NCI-H226 (cell line): ENCODE measurements around the gene DLL1.

Source experiments
- DNase-seq: peaks from one replicate; pipeline ENCODE4 v3.0.0-alpha.2; 2015

Gene DLL1

DNA sequence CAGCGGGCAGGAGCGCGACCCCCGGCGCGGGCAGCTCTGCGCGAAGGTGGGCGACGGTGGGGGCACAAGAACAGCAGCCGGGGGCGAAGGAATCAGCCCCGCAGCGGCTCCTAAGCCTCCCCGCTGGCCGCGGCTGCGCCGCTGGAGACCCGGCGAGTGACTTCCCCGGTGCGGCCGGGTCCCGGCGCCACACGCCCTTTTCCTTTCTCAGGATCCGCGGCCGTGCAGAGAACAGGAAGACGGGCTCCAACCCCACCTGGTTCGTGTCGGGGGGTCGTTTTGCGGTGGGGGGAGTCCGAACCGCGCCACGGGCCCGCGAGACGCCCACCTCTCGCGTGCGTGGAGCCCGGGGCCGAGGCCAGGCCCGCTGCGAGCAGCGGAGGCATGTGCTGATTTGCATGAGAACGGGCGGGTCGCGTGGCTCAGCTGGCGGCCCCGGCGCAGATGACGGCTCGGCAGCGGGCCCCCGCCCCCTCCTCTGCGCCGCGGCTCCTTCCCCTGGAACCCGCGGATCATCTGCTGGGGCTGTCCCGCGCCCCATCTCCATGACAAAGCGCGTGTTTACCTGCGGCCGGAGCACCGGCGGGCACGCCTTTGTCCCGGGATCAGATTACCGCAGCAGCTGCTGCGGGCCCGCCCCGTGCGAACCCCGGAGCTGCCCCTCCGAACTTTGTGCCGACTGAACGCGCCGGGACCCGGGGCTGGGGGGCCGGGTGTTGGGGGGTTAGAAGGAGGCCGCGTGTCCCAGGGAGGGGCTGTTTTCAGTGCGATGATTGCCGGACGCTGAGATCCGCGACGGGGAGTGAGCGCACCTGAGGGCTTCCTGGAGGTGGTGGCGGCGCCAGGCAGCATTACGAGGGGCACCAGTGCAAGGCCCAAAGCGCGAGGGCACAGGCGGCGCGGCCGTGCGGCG is 4.9 kb upstream of the DLL1 start:
- DNase-seq = no peak

- DNase-seq = no peak
These were observed 4.1 kb upstream of the DLL1 start for GRCh38 chr6:170294813-170295509.

DNA sequence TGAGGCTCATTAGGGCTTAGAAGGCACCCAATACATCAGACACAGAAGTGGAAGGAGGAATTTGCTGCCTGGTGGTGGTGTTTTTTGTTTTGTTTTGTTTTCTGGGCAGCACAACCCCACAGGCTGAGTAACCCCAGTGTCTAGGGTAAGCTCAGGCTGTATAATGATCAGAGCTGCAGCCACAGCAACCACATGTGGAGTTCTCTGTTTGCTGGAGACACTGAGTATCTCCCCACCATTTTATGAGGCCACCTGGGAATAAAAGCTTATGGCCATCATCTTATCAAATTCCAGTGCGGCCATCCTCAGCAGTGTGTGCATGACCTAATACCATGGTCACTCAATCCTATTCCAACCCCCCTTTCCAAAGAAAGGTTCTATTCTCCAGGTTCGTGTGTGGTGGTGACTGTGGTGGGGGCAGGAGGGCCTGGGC is 3.4 kb upstream of the DLL1 start:
- DNase-seq = no peak

DNA sequence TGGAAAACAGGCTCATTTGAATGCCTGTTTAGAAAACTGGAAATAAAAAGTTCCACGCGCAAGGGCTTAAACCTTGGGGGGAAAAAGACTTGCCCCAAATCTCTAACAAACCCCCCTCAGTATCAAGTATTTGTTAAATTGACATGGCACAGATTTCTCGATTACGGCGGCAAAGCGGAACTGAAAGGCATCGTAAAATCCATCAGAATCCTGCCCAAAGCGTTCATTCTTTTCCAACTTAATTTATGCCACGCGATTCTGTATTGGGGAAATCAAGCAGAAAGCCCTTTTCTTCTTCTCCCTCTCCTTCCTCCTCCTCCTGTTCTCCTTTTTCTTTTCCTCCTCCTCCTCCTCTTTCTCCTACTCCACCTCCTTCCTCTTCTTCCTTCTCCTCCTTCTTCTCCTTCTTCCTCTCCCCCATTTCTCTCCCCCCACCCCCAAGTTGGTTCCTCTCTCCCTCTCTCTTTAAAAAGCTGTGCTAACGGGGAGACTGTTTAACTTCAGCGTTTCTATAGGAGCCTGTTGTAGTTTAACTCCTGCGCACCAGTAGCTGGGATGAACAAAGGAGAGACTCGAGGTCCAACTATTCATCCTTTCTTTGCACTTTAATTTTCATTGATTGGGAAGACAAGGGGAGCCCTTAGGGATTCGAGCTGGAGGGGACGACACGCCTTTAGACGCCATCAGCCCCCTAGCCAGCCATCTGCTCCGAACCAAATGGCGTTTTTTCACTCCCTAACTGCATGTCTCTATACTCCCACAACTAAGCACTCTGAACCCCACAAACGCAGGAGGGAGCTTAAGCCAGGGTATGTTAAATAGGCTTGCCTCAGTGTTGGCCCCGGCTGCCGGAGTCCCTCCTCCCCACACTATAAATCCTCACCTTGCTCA is 2.7 kb upstream of the DLL1 start:
- DNase-seq = no peak

DNA sequence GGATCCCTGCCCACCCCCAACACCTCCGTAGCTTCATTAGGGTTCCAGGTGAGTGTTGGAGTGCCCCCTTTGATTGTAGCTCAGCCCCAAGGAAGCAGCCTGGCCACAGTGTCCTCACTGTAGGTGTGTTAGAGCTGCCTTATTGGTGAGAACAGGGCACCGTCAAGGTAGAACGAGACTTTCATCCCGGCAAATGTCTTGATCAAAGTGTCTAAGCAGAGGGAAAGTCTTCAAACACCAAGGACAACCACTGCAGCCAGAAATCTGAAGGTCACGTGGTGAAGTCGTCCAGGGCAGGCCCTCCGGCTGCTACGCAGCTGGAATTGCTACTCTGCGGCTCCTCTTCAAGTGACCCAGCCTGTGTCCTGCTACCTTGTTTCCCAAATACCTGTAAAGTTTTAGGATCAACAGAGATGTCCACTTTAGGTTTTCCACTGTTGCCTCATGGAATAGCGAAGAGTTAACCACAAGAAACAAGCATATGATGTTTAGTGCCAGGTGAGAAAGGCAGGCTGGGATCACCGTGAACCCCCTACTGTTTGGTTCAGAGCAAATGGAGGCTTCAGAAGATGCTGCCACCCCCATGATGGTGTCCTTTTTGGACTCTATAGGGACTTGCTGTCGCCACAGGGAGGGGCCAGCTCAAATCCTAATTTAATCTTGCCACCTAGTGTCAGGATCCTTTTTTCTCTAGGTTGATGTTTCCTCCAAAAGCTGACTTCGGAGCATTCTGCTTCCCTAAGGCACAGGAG is 1.7 kb upstream of the DLL1 start:
- DNase-seq = no peak

GRCh38 chr6:170292111-170292406 is 1.2 kb upstream of the DLL1 start:
- DNase-seq = no peak

DNA sequence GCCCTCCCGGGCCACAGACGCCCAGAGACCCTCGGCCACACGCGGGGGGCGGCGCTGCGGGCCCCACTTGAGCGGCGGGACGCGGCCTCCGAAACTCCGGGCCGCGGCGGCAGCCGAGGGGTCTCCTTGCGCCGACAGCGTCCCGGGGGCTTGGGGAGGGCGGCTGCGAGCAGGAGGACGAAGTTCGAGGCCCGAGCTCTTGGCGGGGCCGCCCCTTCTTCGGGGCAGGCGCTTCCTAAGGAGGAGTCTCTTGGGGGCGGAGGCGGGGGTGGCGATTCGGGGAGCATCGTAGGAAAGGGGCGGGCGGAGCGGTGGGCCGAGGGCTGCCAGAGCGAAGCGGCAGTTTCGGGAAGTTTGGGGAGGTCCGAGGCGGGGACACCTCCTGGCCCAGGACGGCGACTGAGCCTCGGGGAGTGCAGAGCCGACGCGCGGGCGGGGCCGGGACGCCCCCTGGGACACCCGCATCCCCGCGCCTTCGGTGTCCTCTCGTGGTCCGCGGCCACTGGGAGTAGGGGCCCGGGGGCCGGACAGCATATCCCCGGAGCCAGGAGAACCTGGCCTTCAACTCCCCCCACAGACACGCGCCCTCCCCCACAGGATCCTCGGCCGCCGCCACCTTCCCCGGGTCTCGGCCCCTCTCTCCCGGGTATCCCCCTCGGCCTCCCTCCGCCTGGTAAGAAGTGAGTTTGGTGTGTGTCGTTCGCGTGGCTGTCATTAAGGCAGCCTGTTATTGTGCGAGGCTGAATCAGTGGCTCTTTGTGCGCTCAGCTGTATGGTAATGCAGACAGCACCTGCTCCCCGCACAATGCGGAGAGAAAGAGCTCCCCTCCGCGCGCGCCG is 613 bp upstream of the DLL1 start:
- DNase-seq = peak; percentile 48

DNA sequence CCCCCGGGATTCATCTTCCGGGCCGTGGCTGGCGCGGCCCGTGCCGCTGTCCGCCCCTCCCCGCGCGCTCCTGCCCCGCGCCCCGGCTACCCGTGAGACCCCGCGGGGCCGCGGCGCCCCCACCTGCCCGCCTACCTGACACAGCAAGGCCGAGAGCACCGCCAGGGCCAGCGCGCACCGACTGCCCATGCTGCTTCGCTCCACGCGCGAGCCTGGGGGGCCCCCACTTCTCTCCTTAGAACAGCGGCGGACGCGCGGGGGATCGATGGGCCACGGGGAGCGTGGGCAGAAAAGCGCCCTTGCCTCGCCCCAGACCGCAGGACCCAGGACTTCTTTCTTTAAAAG is 955 bp downstream of the DLL1 start:
- DNase-seq = no peak

- no peak for DNase-seq
These were observed 1.5 kb downstream of the DLL1 start for GRCh38 chr6:170289180-170289931.

DNA sequence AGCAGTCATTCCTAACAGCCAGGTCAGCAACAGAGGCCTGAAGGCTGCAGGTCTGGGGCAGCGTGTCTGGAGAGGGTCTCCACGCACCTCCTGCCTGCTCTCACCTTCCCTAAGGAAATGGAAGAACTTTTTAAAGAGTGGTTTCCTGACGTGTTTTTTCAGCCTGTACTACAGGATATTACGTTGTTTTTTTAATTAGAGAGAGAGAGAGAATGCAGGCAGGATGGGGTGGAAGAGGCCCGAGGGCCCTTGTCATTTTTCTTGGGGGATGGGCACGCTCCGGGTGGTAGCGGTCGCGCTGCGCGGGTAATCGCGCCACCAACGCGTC is 2.1 kb downstream of the DLL1 start:
- DNase-seq = no peak

- DNase-seq = no peak
These were observed 2.7 kb downstream of the DLL1 start for GRCh38 chr6:170288091-170288631.

GRCh38 chr6:170287371-170287876 is 3.5 kb downstream of the DLL1 start:
- no peak for DNase-seq

DNA sequence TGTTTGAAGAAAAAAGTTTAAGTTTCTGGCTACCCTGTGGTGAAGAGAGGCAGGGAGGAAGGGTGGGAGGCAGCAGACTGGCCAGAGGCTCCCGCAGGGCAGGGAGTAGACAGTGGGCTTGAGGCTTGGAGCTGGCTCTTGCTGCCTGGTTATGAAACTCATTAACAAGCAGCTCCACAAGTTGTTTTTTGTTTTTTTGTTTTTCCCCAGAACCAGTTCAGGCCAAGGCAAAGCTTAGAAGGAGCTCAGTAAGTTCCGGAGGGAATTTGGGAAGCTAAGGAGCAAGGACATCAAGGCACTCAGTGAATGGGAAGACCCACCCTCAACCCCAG is 4.0 kb downstream of the DLL1 start:
- DNase-seq = no peak

- DNase-seq = no peak
These were observed 4.5 kb downstream of the DLL1 start for GRCh38 chr6:170286246-170286933.

- no peak for DNase-seq
These were observed 5.4 kb downstream of the DLL1 start for GRCh38 chr6:170285482-170285881.

DNA sequence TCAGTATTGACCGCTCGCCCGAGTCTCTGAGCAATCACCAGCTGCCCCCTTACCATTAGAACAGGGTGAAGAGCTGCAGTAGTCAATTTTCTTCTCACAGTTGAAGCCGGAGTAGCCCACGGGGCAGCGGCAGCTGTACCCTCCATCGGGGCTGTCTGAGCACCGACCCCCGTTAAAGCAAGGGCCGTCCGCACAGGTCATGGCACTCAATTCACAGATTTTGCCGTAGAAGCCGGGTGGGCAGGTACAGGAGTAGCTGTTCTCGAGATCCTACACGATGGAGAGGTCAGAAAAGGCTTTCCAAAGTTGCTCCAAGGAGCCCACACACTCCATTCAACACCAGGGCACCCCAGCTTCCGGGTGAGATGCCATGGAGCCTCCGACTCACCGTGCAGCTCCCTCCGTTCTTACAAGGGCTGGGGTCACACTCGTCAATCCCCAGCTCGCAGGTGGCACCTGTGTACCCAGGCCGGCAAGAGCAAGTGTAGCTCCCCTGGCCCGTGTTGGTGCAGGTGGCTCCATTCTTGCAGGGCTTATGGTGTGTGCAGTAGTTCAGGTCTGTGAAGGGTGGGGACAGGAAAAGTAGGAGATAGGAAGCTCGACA is 5.9 kb downstream of the DLL1 start:
- no peak for DNase-seq

DNA sequence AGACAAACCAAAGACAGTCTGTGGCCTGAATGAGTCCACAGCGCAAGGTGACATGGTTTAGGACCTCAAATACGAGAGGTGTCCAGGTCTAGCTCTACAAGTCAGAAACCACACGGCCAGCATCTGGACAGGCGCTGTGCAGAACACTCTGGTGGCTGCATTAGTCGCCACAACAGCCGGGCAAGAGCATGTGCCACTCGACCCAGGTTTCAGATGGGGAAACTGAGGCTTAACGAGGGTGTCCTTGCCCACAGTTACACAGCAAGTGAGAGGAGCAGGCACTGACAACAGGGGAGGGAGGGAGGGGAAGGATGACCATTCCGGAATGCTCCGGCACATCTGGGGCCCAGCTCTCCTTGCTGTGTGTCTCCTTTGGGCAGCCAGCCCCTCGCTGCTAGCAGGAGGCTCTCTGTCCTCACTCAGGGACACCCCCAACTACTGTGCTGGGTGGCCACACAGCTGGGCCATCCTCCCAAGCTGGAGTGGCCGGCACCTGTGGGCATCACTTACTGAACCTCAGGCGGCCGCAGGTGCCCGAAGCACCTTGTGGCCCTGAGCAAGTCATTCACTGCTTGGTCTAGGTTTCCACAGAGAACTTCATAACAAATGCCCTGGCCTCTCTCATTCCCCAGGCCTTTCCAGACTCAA is 6.6 kb downstream of the DLL1 start:
- DNase-seq = no peak

DNA sequence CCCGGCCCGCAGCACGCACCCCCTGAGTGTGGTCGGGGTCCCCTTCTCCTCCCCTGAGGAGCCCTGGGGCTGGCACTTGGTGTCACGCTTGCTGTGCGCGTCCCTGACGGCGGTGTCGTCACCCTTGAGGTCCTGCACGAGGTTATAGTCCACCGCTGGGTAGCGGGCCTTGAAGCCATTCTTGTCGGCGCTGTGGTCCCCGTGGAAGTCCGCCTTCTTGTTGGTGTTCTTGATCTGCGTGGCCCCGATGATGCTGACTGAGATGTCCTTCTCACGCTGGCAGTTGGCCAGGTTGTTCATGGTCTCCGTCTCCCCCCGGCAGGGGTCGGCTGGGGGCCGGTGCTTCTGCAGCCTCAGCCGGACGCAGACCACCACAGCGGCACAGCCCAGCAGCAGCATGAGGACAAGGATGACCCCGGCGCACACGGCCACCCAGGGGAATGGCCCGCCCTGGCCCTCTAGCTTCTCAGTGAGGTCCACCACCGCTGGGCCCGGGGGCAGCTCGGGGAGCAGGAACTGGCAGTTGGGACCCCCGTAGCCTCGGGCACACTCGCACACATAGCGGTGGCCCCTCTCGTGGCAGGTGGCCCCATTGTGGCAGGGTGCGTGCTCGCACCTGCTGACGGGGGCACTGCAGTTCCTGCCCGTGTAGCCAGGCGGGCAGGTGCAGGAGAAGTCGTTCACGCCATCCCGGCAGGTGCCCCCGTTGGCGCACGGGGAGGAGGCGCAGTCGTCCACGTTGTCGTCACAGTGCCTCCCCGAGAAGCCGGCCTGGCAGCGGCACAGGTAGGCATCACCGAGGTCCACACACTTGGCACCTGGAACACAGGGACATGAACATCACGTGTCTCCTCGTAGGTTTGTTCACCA is 7.4 kb downstream of the DLL1 start:
- DNase-seq = no peak
